Rectal smooth muscle tissue (tissue), 1 donor: ENCODE data around the gene PRKCSH.
A peak's percentile ranks its signal among the peaks of the same experiment; 100 is the strongest.
"Not testable (repeated sequence)": the region's sequence is repeated elsewhere in the genome, so short reads cannot be mapped to it uniquely, and the experiment has no call there.

ENCODE experiments used
- H3K27ac ChIP-seq: one replicate; pipeline ENCODE4 v1.7.0; 2013; ENCODE audit warnings: low read depth, low read length, inconsistent platforms
- H3K27me3 ChIP-seq: one replicate; pipeline ENCODE4 v1.7.0; 2013; ENCODE audit warnings: low read length; ENCODE audit not compliant: control insufficient read depth, insufficient read depth
- H3K36me3 ChIP-seq: one replicate; pipeline ENCODE4 v1.7.0; 2013; ENCODE audit warnings: low read length; ENCODE audit not compliant: control insufficient read depth, insufficient read depth
- H3K4me1 ChIP-seq: one replicate; pipeline ENCODE4 v1.7.0; 2013; ENCODE audit warnings: low read length; ENCODE audit not compliant: control insufficient read depth, insufficient read depth
- H3K4me3 ChIP-seq: one replicate; pipeline ENCODE4 v1.7.0; 2013; ENCODE audit warnings: low read length
- H3K9ac ChIP-seq: one replicate; pipeline ENCODE4 v1.7.0; 2013; ENCODE audit warnings: low read length

PRKCSH gene

GRCh38 chr19:11406703-11407236 lies 28.7 kb upstream of the PRKCSH start:
- H3K27me3 ChIP-seq, H3K36me3 ChIP-seq, H3K27ac ChIP-seq, H3K9ac ChIP-seq, H3K4me3 ChIP-seq, H3K4me1 ChIP-seq: not testable (repeated sequence)

GRCh38 chr19:11408591-11408990 lies 26.8 kb upstream of the PRKCSH start:
- H3K4me1 ChIP-seq = no peaks in the 10 kb centered on the region
- H3K36me3 ChIP-seq = no peaks in the 10 kb centered on the region
- H3K9ac ChIP-seq = no peak overlapping the region
- H3K4me3 ChIP-seq = no peak overlapping the region
- no peak overlapping the region for H3K27ac ChIP-seq
- H3K27me3 ChIP-seq = no peaks in the 10 kb centered on the region

- H3K27me3 ChIP-seq = no peaks in the 10 kb centered on the region
- no peak overlapping the region for H3K9ac ChIP-seq
- H3K36me3 ChIP-seq = no peaks in the 10 kb centered on the region
- no peaks in the 10 kb centered on the region for H3K4me1 ChIP-seq
- H3K27ac ChIP-seq = no peak overlapping the region
- no peak overlapping the region for H3K4me3 ChIP-seq
Observed at GRCh38 chr19:11410682-11411081, 24.8 kb upstream of the PRKCSH start.

- H3K36me3 ChIP-seq = no peaks in the 10 kb centered on the region
- H3K9ac ChIP-seq = no peak overlapping the region
- H3K4me3 ChIP-seq = no peak overlapping the region
- H3K4me1 ChIP-seq = no peaks in the 10 kb centered on the region
- H3K27me3 ChIP-seq = peaks cover 11% of the 10 kb centered on the region
- H3K27ac ChIP-seq = no peak overlapping the region
Observed at GRCh38 chr19:11414544-11414943, 20.9 kb upstream of the PRKCSH start.

GRCh38 chr19:11416346-11417052 lies 18.9 kb upstream of the PRKCSH start:
- Histone ChIP-seq H3K27ac (no peak overlapping the region), H3K4me1 (no peaks in the 10 kb centered on the region), H3K9ac (no peak overlapping the region), H3K36me3 (no peaks in the 10 kb centered on the region), H3K4me3 (no peak overlapping the region), H3K27me3 (peaks cover 25% of the 10 kb centered on the region)

- H3K27ac ChIP-seq = no peak overlapping the region
- H3K4me3 ChIP-seq = peak overlapping the region; percentile 58
- no peaks in the 10 kb centered on the region for H3K36me3 ChIP-seq
- peaks cover 35% of the 10 kb centered on the region for H3K27me3 ChIP-seq
- no peaks in the 10 kb centered on the region for H3K4me1 ChIP-seq
- H3K9ac ChIP-seq = no peak overlapping the region
Observed at GRCh38 chr19:11418094-11418548, 17.3 kb upstream of the PRKCSH start.

- Histone ChIP-seq H3K4me3 (peak within 1 kb of the TSS; percentile 58), H3K4me1 (no peaks in the 10 kb centered on the region), H3K9ac (no peak within 1 kb of the TSS), H3K27ac (no peak within 1 kb of the TSS), H3K36me3 (no peaks in the 10 kb centered on the region), H3K27me3 (peaks cover 40% of the 10 kb centered on the region)
Observed at GRCh38 chr19:11418549-11419506, 16.6 kb upstream of the PRKCSH start, which contains the start of gene RGL3. Gene RGL3, minus strand, starts transcription at chr19:11419314. Its CDS starts 36 bp downstream, at chr19:11419278.

GRCh38 chr19:11420429-11421370 lies 14.7 kb upstream of the PRKCSH start:
- Histone ChIP-seq H3K27me3 (peaks cover 43% of the 10 kb centered on the region), H3K36me3 (no peaks in the 10 kb centered on the region), H3K27ac (no peak overlapping the region), H3K4me1 (no peaks in the 10 kb centered on the region), H3K9ac (no peak overlapping the region), H3K4me3 (peak overlapping the region; percentile 22)

GRCh38 chr19:11421371-11422098 lies 13.9 kb upstream of the PRKCSH start:
- Histone ChIP-seq H3K4me3 (peak overlapping the region; percentile 24), H3K4me1 (no peaks in the 10 kb centered on the region)

GRCh38 chr19:11422163-11423065 lies 13.0 kb upstream of the PRKCSH start:
- Histone ChIP-seq H3K9ac (no peak overlapping the region), H3K27me3 (peaks cover 43% of the 10 kb centered on the region), H3K4me3 (peak overlapping the region; percentile 55), H3K4me1 (no peaks in the 10 kb centered on the region), H3K36me3 (no peaks in the 10 kb centered on the region), H3K27ac (no peak overlapping the region)

More at GRCh38 chr19:11421371-11422098, 13.9 kb upstream of the PRKCSH start:
- Histone ChIP-seq H3K27ac (no peak overlapping the region), H3K27me3 (peaks cover 43% of the 10 kb centered on the region), H3K36me3 (no peaks in the 10 kb centered on the region), H3K9ac (no peak overlapping the region)
